HG03575 (cell line): ENCODE measurements around the gene DYNC1I1.
"Not testable (repeated sequence)": the region's sequence is repeated elsewhere in the genome, so short reads cannot be mapped to it uniquely, and the experiment has no call there.

ENCODE experiments used
- ATAC-seq: cut with Tn5 transposase; IDR thresholded peaks from one replicate; pipeline ENCODE4 v1.9.1; 2021; ENCODE audit not compliant: unreplicated experiment, insufficient number of reproducible peaks, low FRiP score; ENCODE audit errors: extremely low read depth

Gene DYNC1I1

GRCh38 chr7:95931460-95932232 is 159.3 kb downstream of the DYNC1I1 start:
- no peak for ATAC-seq

- ATAC-seq, result no peak
Measured at GRCh38 chr7:95933618-95934017, 161.3 kb downstream of the DYNC1I1 start.

- not testable (repeated sequence) for ATAC-seq
Measured at GRCh38 chr7:95944867-95945266, 172.5 kb downstream of the DYNC1I1 start.

- ATAC-seq, result no peak
Measured at GRCh38 chr7:95950698-95951097, 178.3 kb downstream of the DYNC1I1 start.

- ATAC-seq, result no peak
Measured at GRCh38 chr7:95951531-95951930, 179.2 kb downstream of the DYNC1I1 start.

- no peak for ATAC-seq
Measured at GRCh38 chr7:95951997-95952795, 179.8 kb downstream of the DYNC1I1 start.

GRCh38 chr7:95952851-95953250 is 180.5 kb downstream of the DYNC1I1 start:
- no peak for ATAC-seq

GRCh38 chr7:95955748-95956147 is 183.4 kb downstream of the DYNC1I1 start:
- ATAC-seq, result no peak

- ATAC-seq, result no peak
Measured at GRCh38 chr7:95957510-95957909, 185.2 kb downstream of the DYNC1I1 start.

GRCh38 chr7:95960706-95961244 is 188.4 kb downstream of the DYNC1I1 start:
- no peak for ATAC-seq

- no peak for ATAC-seq
Measured at GRCh38 chr7:95963446-95963990, 191.2 kb downstream of the DYNC1I1 start.

GRCh38 chr7:95971716-95972115 is 199.4 kb downstream of the DYNC1I1 start:
- no peak for ATAC-seq

- no peak for ATAC-seq
Measured at GRCh38 chr7:95972523-95972922, 200.2 kb downstream of the DYNC1I1 start.

GRCh38 chr7:95974108-95974507 is 201.8 kb downstream of the DYNC1I1 start:
- ATAC-seq, result no peak

GRCh38 chr7:95976369-95977060 is 204.2 kb downstream of the DYNC1I1 start:
- ATAC-seq, result no peak

- ATAC-seq, result no peak
Measured at GRCh38 chr7:95977994-95978393, 205.6 kb downstream of the DYNC1I1 start.

- ATAC-seq, result no peak
Measured at GRCh38 chr7:95980167-95980566, 207.8 kb downstream of the DYNC1I1 start.

- ATAC-seq, result no peak
Measured at GRCh38 chr7:95980706-95981105, 208.4 kb downstream of the DYNC1I1 start.

GRCh38 chr7:95986178-95986764 is 213.9 kb downstream of the DYNC1I1 start:
- no peak for ATAC-seq
